GM19239 (cell line): Measurements from ENCODE around the gene PSD2.

Experiments
- DNase-seq: peaks from one replicate; pipeline ENCODE4 v3.0.0; 2011; ENCODE audit warnings: low spot score; ENCODE audit not compliant: insufficient read length
- FAIRE-seq: peaks from 2 replicates; lab custom pipeline; 2011; peaks lifted over from hg19 to GRCh38; lab: Jason Lieb, UNC

The PSD2 gene

GRCh38 chr5:139828207-139828895 is 32.7 kb downstream of the PSD2 start:
- no peak for DNase-seq

GRCh38 chr5:139829471-139829870 is 33.9 kb downstream of the PSD2 start:
- FAIRE-seq = no peak

More at GRCh38 chr5:139828207-139828895, 32.7 kb downstream of the PSD2 start:
- no peak for FAIRE-seq

GRCh38 chr5:139831624-139832023 is 36.0 kb downstream of the PSD2 start:
- DNase-seq (no peak), FAIRE-seq (no peak)

More at GRCh38 chr5:139829471-139829870, 33.9 kb downstream of the PSD2 start:
- no peak for DNase-seq

GRCh38 chr5:139833525-139833924 is 37.9 kb downstream of the PSD2 start:
- FAIRE-seq (no peak), DNase-seq (no peak)

GRCh38 chr5:139835656-139836055 is 40.0 kb downstream of the PSD2 start:
- FAIRE-seq = no peak
- DNase-seq = no peak

GRCh38 chr5:139836469-139837208 is 41.0 kb downstream of the PSD2 start:
- DNase-seq (no peak), FAIRE-seq (no peak)

GRCh38 chr5:139837711-139838380 is 42.2 kb downstream of the PSD2 start:
- FAIRE-seq (no peak), DNase-seq (no peak)

GRCh38 chr5:139838381-139839197 is 43.0 kb downstream of the PSD2 start:
- no peak for FAIRE-seq

GRCh38 chr5:139839232-139839815 is 43.7 kb downstream of the PSD2 start:
- no peak for DNase-seq
- FAIRE-seq = no peak

More at GRCh38 chr5:139838381-139839197, 43.0 kb downstream of the PSD2 start:
- no peak for DNase-seq

GRCh38 chr5:139839918-139840317 is 44.3 kb downstream of the PSD2 start:
- no peak for DNase-seq
- no peak for FAIRE-seq

- FAIRE-seq (no peak), DNase-seq (no peak)
Observed at GRCh38 chr5:139841549-139841948, 45.9 kb downstream of the PSD2 start.

- FAIRE-seq (no peak), DNase-seq (no peak)
Observed at GRCh38 chr5:139842321-139842720, 46.7 kb downstream of the PSD2 start.

- FAIRE-seq (no peak), DNase-seq (no peak)
Observed at GRCh38 chr5:139843991-139844390, 48.4 kb downstream of the PSD2 start.

GRCh38 chr5:139844472-139845145 is 49.0 kb downstream of the PSD2 start:
- FAIRE-seq (peak; percentile 94), DNase-seq (peak; percentile 80)

- FAIRE-seq = no peak
Observed at GRCh38 chr5:139845846-139846681, 50.5 kb downstream of the PSD2 start.

GRCh38 chr5:139847091-139847490 is 51.5 kb downstream of the PSD2 start:
- DNase-seq (no peak), FAIRE-seq (no peak)

More at GRCh38 chr5:139845846-139846681, 50.5 kb downstream of the PSD2 start:
- no peak for DNase-seq

- FAIRE-seq = no peak
Observed at GRCh38 chr5:139847790-139848507, 52.3 kb downstream of the PSD2 start.

More at GRCh38 chr5:139847790-139848507, 52.3 kb downstream of the PSD2 start:
- peak; percentile 83 for DNase-seq
